GM20431 (cell line): ENCODE data around the gene UQCR11.

Experiments
- in situ Hi-C: fragments of 300-500 bp; cut with MseI, MboI; formaldehyde crosslinking; loops from one replicate; pipeline ENCODE4 v1.15.0; 2020; ENCODE audit warnings: low sequenced_read_pairs; ENCODE audit not compliant: unreplicated experiment

Gene UQCR11

GRCh38 chr19:1549332-1549945 is 55.8 kb downstream of the UQCR11 start:
- in situ Hi-C loops = loop anchor here (10.0 kb wide), 1 partner anchor 265 kb away; the partner anchor contains the start of gene ATP8B3
